ENCODE results near the gene COA8.

DNA sequence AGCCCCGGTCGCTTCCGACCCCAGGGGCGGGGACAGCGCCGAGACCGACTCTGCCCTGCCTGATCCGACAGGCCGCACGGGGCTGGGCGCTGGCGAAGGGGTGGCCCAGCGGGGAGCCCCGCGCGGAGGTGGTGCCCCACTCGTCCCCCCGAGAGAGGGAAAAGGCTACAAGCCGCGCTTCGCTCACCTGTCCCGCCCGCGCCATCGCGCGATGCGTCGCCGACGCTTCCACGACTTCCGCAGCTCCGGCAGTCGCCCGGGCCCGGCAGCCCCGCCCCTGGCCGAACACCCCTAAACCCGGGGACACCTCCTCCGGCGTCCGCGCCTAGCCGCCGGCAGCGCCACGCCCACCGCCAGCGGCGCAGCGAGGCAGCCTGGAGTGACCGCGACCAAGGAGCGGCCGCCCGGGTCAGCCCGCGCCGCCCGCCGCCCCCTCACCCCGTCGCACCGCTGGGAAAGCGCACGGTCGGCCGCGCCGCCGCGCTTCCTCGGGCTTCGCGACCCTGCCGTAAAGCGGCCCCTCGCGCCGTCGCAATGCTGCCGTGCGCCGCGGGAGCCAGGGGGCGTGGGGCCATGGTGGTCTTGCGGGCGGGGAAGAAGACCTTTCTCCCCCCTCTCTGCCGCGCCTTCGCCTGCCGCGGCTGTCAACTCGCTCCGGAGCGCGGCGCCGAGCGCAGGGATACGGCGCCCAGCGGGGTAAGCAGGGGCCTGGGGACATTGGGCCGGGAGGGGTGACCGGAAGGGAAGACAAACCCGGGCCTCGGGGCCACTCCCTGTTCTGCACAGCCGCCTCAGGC, at the start of gene COA8, which contains the start of gene BAG5:
- TF ChIP-seq, protein P1, sequence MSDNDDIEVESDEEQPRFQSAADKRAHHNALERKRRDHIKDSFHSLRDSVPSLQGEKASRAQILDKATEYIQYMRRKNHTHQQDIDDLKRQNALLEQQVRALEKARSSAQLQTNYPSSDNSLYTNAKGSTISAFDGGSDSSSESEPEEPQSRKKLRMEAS (IDR thresholded peaks at IDR 0.05) = peak; percentile 71
- no peak for TF ChIP-seq RAD21 (IDR thresholded peaks at IDR 0.05; ENCODE audit: low read depth)
- TF ChIP-seq CEBPB (IDR thresholded peaks at IDR 0.05) = no peak
- TF ChIP-seq ZBTB7A (IDR thresholded peaks at IDR 0.05; ENCODE audit: low read depth) = peak; percentile 87

Data from Ishikawa (cell line).